Endothelial cell of umbilical vein (primary cell): Measurements from ENCODE around the gene SCGB1C1.
"Not testable (repeated sequence)": the region's sequence is repeated elsewhere in the genome, so short reads cannot be mapped to it uniquely, and the experiment has no call there.

ENCODE experiments used
- EZH2 ChIP-seq: IDR thresholded peaks from 2 replicates; pipeline ENCODE4 v1.6.1; 2012; ENCODE audit warnings: borderline replicate concordance, low read depth, mild to moderate bottlenecking, moderate library complexity, low read length, inconsistent platforms; ENCODE audit not compliant: severe bottlenecking
- FOS ChIP-seq: IDR thresholded peaks from 2 replicates; pipeline ENCODE4 v1.6.1; 2011; ENCODE audit warnings: mild to moderate bottlenecking, low read length, moderate library complexity, borderline replicate concordance; ENCODE audit not compliant: insufficient read depth
- GATA2 ChIP-seq: IDR thresholded peaks from 2 replicates; pipeline ENCODE4 v1.7.0; 2011; ENCODE audit warnings: low read depth, mild to moderate bottlenecking, moderate library complexity, mixed read lengths, low read length; ENCODE audit not compliant: insufficient read length, insufficient read depth
- JUN ChIP-seq: IDR thresholded peaks from 2 replicates; pipeline ENCODE4 v1.6.1; 2011; ENCODE audit warnings: borderline replicate concordance, low read depth; ENCODE audit not compliant: insufficient read length, insufficient read depth
- MAX ChIP-seq: IDR thresholded peaks from 2 replicates; pipeline ENCODE4 v1.6.1; 2011; ENCODE audit not compliant: insufficient read depth, insufficient read length
- POLR2A ChIP-seq: IDR thresholded peaks from 2 replicates; pipeline ENCODE4 v1.6.1; 2012; ENCODE audit warnings: low read depth, mild to moderate bottlenecking, control low read depth, low read length
- POLR2AphosphoS5 ChIP-seq: IDR thresholded peaks from 2 replicates; pipeline ENCODE4 v1.6.1; 2012; ENCODE audit warnings: low read depth, mild to moderate bottlenecking, control low read depth, low read length, moderate library complexity; ENCODE audit not compliant: insufficient read depth
- TF ChIP-seq, protein P1 (sequence below), 2 donors: IDR thresholded peaks; 1 replicate in 1 of 2; 2 replicates in 1 of 2; pipeline ENCODE4 v1.5.1; 2011; ENCODE audit warnings: low read length in 2 of 2, mild to moderate bottlenecking in 2 of 2, moderate library complexity in 2 of 2, control low read depth in 1 of 2, inconsistent platforms in 1 of 2, low read depth in 1 of 2; ENCODE audit not compliant: insufficient read depth in 1 of 2; ENCODE audit errors: extremely low read depth in 1 of 2

GRCh38 chr11:193481-193880, 603 bp downstream of the SCGB1C1 start:
- TF ChIP-seq, protein P1, sequence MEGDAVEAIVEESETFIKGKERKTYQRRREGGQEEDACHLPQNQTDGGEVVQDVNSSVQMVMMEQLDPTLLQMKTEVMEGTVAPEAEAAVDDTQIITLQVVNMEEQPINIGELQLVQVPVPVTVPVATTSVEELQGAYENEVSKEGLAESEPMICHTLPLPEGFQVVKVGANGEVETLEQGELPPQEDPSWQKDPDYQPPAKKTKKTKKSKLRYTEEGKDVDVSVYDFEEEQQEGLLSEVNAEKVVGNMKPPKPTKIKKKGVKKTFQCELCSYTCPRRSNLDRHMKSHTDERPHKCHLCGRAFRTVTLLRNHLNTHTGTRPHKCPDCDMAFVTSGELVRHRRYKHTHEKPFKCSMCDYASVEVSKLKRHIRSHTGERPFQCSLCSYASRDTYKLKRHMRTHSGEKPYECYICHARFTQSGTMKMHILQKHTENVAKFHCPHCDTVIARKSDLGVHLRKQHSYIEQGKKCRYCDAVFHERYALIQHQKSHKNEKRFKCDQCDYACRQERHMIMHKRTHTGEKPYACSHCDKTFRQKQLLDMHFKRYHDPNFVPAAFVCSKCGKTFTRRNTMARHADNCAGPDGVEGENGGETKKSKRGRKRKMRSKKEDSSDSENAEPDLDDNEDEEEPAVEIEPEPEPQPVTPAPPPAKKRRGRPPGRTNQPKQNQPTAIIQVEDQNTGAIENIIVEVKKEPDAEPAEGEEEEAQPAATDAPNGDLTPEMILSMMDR (IDR thresholded peaks at IDR 0.05; ENCODE audit: extremely low read depth in 1 of 2, insufficient read depth in 1 of 2, low read depth in 1 of 2, low read length in 2 of 2): not testable (repeated sequence)
- not testable (repeated sequence) for TF ChIP-seq POLR2A, POLR2AphosphoS5, GATA2, EZH2, MAX, JUN, FOS
